BJ (cell line): ENCODE measurements around the gene PPP1R12B. TPM values are rescaled to one million over a fixed set of nuclear protein-coding genes. Genes with fewer than 3 reads are reported as not detected.
"Not testable (repeated sequence)": the region's sequence is repeated elsewhere in the genome, so short reads cannot be mapped to it uniquely, and the experiment has no call there.

Experiments used
- CTCF ChIA-PET: fragments of 350-600 bp; formaldehyde crosslinking; extraction: SDS; loops from one replicate; lab custom pipeline; 2021; ENCODE audit warnings: antibody characterized with exemption, inconsistent platforms; lab: Yijun Ruan, JAX
- POLR2A ChIA-PET: fragments of 300-600 bp; sonication (Branson Sonifier 250); formaldehyde crosslinking; extraction: SDS; loops from one replicate; lab custom pipeline; 2021; ENCODE audit warnings: antibody characterized with exemption; lab: Charles Lee
- DNase-seq: peaks from one replicate; pipeline ENCODE4 v3.0.0-alpha.2; 2011; ENCODE audit warnings: low read depth
- H3K27me3 ChIP-seq: 2 replicates; pipeline ENCODE4 v1.6.0; 2011; ENCODE audit warnings: low read length; ENCODE audit not compliant: control insufficient read depth, insufficient read depth
- H3K36me3 ChIP-seq: 2 replicates; pipeline ENCODE4 v1.5.1; 2011; ENCODE audit warnings: low read length; ENCODE audit not compliant: control insufficient read depth, insufficient read depth
- H3K4me3 ChIP-seq: 2 replicates; pipeline ENCODE4 v1.5.1; 2011; ENCODE audit warnings: low read depth, mild to moderate bottlenecking, control low read depth, low read length
- polyA plus RNA-seq: library from polyadenylated mRNA; depleted of rRNA; stranded (reverse); fragments of >200 nt; gene quantifications from 2 replicates; pipeline ENCODE4 v1.2.3, GENCODE V29; 2011
- TF ChIP-seq, protein P1 (sequence below): IDR thresholded peaks from 2 replicates; pipeline ENCODE4 v1.5.1; 2011; ENCODE audit warnings: low read depth, mild to moderate bottlenecking, control low read depth, inconsistent platforms, low read length, moderate library complexity; ENCODE audit not compliant: insufficient read depth

The PPP1R12B gene
- polyA plus RNA-seq, 1 experiment: 9.4 TPM

DNA sequence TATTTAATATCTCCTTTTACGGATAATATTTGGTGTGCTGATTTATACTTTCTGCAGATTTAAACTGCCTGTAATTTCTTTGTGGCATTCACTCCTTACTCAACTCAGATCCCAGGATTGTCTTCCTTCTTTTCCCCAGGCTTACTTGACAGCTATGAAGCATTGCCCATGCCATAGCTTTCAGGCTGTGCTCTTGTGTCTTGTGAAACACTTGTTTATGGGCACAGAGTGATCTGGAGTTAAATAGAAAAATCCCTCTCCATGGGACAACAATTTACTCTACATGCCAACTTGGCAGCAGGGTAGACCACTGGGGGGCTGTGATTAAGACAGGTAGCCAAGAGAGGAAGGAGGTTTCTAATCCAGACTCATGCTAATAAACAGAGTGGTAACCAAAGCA, 57.4 kb downstream of the PPP1R12B start:
- ChIA-PET POLR2A (no interaction called here), CTCF (no interaction called here)

DNA sequence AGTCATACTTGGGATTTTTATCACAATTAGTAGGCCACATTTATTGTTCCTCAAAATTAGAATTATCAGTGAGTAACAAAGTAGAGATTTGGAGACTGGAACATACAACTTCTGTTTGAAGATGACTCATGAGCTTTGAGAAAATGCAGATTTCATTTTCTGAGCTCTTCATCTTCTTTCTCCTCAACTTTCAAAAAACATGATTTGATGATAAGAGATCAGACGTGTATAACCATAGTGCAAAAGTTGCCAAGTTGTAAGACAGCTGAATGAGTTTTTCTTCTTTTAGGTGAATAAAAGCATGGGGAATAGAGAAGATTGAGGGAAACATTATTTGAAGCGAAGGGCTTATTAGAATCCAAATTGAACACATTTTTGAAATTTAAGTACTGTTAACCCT, 58.4 kb downstream of the PPP1R12B start:
- H3K4me3 ChIP-seq, H3K27me3 ChIP-seq, DNase-seq, H3K36me3 ChIP-seq, POLR2A ChIA-PET, CTCF ChIA-PET: not testable (repeated sequence)

More for the DNA sequence above, 57.4 kb downstream of the PPP1R12B start:
- no peaks in the 10 kb centered on the region for H3K36me3 ChIP-seq
- H3K27me3 ChIP-seq: no peaks in the 10 kb centered on the region
- no peak overlapping the region for H3K4me3 ChIP-seq
- DNase-seq: no peak
- TF ChIP-seq, protein P1, sequence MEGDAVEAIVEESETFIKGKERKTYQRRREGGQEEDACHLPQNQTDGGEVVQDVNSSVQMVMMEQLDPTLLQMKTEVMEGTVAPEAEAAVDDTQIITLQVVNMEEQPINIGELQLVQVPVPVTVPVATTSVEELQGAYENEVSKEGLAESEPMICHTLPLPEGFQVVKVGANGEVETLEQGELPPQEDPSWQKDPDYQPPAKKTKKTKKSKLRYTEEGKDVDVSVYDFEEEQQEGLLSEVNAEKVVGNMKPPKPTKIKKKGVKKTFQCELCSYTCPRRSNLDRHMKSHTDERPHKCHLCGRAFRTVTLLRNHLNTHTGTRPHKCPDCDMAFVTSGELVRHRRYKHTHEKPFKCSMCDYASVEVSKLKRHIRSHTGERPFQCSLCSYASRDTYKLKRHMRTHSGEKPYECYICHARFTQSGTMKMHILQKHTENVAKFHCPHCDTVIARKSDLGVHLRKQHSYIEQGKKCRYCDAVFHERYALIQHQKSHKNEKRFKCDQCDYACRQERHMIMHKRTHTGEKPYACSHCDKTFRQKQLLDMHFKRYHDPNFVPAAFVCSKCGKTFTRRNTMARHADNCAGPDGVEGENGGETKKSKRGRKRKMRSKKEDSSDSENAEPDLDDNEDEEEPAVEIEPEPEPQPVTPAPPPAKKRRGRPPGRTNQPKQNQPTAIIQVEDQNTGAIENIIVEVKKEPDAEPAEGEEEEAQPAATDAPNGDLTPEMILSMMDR: no peak

DNA sequence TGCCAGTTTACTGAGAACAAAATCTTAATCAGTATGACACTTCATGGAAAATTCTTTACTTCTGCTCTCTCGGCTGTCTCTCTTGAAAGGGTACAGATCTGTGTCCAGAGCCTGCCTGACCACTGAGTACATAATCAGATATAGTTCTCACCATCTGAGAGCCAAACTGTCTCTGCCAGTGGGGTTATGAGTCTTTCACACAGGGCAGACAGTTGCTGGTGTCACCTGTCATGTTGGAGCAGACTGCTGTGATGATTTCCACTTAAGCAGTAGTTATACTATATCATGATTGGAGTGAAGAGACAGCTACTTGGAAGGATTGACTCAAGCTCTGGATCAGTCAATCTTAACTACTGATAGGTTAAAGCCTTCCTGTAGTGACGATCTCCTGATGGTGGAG, 58.9 kb downstream of the PPP1R12B start:
- H3K4me3 ChIP-seq, POLR2A ChIA-PET, CTCF ChIA-PET, H3K27me3 ChIP-seq, DNase-seq, H3K36me3 ChIP-seq: not testable (repeated sequence)

DNA sequence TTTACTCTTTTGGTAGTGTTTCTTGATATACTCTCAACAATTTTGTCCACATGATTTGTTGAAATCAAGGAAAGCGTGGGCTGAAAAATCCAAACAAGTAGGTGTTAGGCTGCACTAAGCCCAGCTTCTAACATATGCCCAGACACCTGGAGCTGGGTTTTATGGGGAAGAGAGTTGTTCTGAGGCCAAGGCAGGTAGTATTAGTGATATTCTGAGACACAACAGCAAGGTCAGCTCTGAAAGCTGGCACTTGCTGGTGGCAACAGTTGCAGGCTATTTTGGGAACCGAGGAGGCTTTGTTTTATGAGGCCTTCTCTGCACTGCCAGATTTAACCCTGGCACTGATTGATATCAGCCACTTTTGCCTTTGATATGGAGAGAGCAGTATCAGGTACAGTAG, 61.8 kb downstream of the PPP1R12B start:
- POLR2A ChIA-PET, CTCF ChIA-PET: not testable (repeated sequence)

DNA sequence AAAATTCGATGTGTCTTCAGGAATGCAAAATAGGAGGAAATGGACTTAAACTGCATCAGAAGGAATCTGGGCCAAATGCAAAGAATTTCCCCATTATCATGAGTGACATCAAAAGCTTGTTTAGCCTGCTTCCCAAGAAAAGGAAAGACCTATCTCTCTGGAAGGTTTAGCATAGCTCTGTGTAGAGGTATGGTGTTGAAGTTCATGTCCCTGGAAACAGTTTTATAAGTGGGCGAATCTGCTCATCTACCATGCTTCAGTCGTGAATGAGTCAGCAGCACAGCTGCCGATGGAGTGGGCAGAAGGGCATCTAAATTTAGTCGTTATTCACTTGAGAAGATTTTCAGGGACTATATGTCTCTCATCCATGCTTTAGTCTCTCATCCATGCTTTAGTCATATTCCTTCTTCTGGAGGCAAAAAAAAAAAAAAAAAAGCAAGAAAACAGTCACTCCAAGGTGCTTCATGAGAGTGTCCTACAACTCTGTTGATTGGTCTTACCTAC, 62.4 kb downstream of the PPP1R12B start:
- DNase-seq, H3K36me3 ChIP-seq, H3K27me3 ChIP-seq, POLR2A ChIA-PET, H3K4me3 ChIP-seq, CTCF ChIA-PET: not testable (repeated sequence)

More for the DNA sequence above, 61.8 kb downstream of the PPP1R12B start:
- not testable (repeated sequence) for H3K27me3 ChIP-seq, H3K36me3 ChIP-seq, DNase-seq, H3K4me3 ChIP-seq

DNA sequence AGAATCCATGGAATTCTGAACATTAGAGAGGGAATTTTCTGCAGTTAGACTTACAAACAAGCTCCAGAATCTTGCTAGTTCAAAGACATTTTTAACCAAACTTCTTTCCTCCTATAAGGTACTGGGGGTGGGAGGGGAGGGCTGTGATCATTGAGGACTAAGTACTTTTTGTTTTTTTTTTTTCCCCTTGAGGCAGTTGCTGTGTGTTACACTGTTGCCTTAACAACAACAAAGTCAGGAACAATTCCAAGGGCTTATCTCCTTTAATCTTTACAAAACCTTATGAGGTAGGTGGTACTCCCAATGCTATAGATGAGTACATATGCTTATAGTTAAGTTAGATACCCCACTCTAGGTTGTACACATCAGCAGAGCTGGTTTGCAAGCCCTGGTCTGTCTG, 62.9 kb downstream of the PPP1R12B start:
- TF ChIP-seq, protein P1: no peak
- Histone ChIP-seq H3K27me3 (no peaks in the 10 kb centered on the region), H3K36me3 (no peaks in the 10 kb centered on the region), H3K4me3 (no peak overlapping the region)
- no peak for DNase-seq
- POLR2A ChIA-PET: no interaction called here
- CTCF ChIA-PET: interaction anchor here (0.8 kb wide), 1 partner anchor 29 kb away, joined by 3 read pairs; no protein-coding TSS in a partner anchor

DNA sequence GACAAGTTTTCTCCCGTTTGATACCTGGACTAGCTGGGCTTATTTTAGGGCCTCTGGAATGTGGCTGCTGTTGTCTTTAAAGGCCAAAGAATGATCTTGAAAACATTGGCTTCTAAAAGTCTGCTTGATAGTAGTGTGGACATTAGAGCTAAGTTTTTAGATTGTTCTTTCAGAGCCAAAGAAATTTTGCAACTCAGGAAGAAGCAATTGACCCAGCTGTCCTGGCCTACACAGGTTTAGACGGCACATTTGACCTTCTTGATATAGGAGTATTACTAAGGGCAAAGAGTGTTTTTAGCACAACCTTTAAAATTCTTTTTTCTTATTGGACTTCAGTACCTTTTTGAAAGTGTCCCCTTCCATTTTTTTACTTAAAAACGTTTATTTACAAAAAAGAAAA, 63.9 kb downstream of the PPP1R12B start:
- H3K27me3 ChIP-seq, POLR2A ChIA-PET, DNase-seq, H3K36me3 ChIP-seq, H3K4me3 ChIP-seq: not testable (repeated sequence)
- CTCF ChIA-PET: interaction anchor here (0.8 kb wide), 1 partner anchor 28 kb away, joined by 3 read pairs; no protein-coding TSS in a partner anchor

DNA sequence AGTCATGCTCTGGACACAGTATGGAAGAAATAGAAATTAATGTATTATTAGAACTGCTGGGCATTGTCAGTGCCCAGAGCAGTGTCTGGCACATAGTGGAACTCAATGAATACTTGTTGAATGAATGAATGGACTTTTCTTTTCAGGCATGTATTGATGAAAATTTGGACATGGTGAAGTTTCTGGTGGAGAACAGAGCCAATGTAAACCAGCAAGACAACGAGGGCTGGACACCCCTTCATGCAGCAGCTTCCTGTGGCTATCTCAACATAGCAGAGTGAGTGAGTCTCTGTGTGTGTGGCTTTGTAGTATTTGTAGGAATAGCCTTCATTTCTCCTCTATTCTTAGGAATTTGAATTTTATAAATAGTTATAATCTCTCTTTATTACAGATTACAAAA, 68.1 kb downstream of the PPP1R12B start:
- no peaks in the 10 kb centered on the region for H3K27me3 ChIP-seq
- no peak overlapping the region for H3K4me3 ChIP-seq
- no peaks in the 10 kb centered on the region for H3K36me3 ChIP-seq
- ChIA-PET CTCF (no interaction called here), POLR2A (no interaction called here)
- TF ChIP-seq, protein P1: no peak
- DNase-seq: no peak

DNA sequence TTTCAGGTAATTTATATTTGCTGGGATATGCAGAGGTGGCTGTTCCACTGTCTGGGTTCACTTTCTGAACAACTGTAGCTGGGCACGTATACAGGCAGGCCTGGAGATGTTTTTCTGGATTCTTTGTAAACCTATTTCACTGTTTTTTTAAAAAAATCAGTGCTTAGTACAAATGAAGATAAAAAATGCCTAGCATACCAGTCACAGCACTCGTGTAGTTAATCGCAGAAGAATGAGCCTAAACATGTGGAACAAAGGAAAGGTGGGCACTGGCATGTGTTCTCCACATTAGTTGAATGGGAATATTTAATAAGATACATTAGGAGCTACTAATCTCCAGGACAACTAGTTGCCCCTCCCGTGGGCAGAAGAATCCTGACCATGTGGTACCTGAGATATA, 68.6 kb downstream of the PPP1R12B start:
- CTCF ChIA-PET: interaction anchor here (1.2 kb wide), 1 partner anchor 22 kb away, joined by 3 read pairs; no protein-coding TSS in a partner anchor
- H3K27me3 ChIP-seq, H3K36me3 ChIP-seq, POLR2A ChIA-PET, H3K4me3 ChIP-seq, DNase-seq: not testable (repeated sequence)

DNA sequence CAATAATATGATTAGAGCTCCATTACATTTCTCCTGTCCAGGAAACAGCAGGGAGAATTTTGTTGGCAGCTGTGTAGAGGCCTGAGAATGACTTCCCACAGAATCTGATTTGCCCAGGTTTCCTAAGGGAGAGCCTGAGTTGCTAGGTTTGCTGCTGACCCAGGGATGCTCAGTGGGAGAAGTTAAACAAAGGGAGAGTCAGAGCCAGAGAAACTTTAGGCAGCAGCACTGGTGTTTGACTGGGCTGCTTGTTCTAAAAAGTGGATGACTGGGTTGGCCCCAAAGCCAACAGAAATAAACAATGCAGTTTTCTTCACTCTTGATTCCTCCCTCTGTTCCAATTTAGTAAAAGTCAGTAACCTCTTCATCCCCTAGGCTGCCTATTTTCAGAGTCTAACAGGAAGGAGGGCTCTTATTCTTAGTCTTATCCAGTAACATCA, 69.3 kb downstream of the PPP1R12B start:
- POLR2A ChIA-PET, H3K27me3 ChIP-seq, DNase-seq, H3K4me3 ChIP-seq, H3K36me3 ChIP-seq: not testable (repeated sequence)
- CTCF ChIA-PET: interaction anchor here (1.2 kb wide), 1 partner anchor 21 kb away, joined by 3 read pairs; no protein-coding TSS in a partner anchor
